GDM1 (cell line): Measurements from ENCODE around the gene PRXL2C.
A peak's percentile ranks its signal among the peaks of the same experiment; 100 is the strongest.
"Not testable (repeated sequence)": the region's sequence is repeated elsewhere in the genome, so short reads cannot be mapped to it uniquely, and the experiment has no call there.

Experiments used
- DNase-seq: peaks from one replicate; lab custom pipeline; 2025; lab: John Stamatoyannopoulos, UW

Gene PRXL2C

DNA sequence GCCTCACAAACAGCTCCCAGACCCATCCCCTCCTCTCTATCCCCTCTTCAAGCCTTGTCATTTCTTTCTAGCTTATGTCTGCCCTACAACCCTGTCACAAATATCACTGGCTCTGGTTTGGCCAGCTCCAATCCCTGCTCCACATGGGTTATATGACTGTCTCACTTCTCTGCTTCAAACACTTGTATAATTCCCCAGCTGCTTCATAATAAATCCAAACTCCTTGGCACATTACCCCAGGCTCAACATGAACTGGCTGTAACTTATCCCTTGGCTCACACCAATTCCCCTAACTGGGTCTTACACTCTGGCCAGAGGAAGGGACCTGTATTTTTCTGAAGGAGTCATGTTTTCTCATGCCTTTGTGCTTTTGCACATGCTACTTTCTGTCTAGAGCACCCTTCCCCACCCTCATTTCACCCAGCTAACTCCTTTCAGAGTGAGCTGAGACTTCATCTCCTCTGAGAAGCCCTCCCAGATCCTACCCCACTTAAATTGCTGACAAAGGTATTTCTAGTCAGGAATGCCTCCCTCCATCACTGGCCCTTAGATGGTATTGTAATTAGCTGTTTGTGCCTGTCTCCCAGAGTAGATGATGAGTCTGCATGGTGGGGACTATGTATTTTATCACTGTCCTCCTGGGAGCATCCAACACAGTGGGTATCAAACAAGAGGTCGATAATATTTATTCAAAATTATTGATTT, 5.3 kb downstream of the PRXL2C start:
- DNase-seq: no peak

DNA sequence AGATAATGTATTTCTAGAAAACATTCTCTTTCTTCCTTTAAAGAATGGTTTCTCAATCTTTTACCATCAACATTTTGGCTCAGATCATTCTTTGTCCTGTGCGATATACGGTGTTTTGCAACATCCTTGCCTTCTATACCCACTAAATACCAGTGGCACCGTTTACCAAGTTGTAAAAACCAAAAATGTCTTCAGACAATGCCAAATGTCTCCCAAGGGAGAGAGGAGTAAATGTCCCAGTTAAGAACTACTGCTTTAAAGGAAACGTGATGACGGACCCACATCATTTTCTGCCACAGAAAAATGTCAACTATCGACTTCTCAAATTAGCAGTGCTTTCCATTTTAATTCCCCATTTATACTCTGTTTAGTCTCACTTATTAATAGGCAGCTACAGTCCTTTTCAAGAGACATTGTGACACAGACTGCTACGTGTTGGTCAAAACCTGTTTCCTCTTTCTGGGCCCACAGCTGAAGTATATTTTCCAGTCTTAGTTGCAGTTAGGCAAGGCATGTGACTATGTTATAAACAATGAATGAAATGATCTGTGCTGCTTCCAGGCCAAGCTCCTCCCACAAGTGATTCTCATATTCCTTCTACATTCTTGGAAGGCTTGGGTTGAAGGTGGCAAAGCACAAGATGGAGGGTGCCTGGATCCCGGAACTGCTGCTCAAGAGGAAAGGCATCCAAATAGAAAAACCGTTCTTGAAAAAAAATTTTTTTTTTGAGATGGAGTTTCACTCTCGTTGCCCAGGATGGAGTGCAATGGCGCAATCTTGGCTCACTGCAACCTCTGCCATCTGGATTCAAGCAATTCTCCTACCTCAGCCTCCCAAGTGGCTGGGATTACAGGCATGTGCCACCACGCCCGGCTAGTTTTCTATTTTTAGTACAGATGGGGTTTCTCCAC, 8.8 kb downstream of the PRXL2C start:
- peak; percentile 14 for DNase-seq

DNA sequence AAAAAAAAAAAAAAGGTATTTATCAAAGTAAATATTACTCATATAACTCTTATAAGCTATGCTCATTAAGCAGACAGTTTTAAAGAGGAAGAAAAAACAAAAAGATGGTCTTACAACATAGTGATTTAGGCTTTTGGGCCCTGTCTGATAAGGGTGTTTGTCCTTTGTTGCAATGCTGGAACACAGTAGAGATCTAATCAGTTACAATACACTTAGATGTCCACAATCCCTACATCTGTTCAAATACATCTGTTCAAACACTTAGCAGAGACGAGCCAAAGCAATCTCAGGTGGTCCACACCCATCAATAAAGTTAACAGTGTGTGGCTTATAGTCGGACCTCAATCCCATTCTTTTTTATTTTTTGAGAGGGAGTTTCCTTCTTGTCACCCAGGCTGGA, 11.0 kb downstream of the PRXL2C start:
- no peak for DNase-seq

DNA sequence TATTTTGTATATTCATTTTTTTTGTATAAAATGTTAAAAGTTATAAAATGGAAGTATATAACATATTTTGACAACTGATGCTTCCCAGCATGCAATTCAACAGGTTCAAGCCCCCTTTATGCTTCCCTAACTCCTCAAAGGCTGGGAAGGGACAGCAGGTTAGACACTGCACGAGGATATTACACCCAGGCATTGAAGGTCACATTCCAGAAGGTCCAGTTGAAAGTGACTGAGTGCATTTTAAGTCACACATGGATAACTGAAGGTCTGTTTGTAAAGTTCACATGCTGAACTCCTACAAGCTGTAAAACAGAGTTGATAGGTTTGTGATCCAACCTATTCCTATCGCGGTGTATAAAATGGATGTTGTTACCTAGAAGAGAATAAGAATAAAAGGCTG, 13.6 kb downstream of the PRXL2C start:
- DNase-seq: no peak

DNA sequence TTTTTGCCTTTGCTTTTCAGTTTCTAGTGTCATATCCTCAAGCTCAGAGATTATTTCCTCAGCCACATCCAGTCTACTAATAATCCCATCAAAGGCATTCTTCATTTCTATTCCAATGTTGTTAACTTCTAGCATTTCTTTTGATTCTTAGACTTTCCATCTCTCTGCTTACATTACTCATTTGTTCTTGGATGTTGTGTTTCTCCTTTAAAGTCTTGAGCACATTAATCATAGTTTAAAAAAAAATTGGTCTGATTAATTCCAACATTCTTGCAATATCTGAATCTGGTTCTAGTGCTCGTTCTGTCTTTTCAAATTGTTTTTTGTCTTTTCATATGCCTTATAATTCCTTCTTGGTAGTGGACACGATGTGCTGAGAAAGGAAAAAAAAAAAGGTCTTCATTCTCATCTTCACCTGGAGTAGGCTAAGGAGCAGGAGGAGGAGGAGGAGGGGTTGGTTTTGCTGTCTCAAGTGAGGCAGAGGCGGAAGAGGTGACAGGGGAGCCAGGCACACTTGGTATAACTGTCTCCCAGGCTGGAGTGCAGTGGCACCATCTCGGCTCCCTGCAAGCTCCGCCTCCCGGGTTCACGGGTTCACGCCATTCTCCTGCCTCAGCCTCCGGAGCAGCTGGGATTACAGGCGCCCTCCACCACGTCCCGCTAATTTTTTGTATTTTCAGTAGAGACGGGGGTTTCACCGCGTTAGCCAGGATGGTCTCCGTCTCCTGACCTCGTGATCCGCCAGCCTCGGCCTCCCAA, 16.3 kb downstream of the PRXL2C start:
- DNase-seq: no peak

DNA sequence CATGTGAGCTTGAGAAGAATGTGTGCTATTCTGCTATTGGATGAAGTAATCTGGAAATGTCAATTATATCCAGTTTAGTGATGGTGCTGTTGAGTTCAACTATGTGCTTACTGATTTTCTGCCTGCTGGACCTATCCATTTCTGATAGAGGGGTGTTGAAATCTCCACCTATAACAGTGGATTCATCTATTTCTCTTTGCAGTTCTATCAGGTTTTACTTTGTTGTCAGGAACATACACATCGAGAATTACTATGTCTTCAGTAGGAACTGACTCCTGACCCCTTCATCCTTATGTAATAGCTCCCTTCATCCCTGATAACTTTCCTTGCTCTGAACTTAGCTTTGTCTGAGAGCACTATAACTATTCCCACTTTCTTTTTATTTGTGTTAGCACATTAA, 18.7 kb downstream of the PRXL2C start:
- no peak for DNase-seq

DNA sequence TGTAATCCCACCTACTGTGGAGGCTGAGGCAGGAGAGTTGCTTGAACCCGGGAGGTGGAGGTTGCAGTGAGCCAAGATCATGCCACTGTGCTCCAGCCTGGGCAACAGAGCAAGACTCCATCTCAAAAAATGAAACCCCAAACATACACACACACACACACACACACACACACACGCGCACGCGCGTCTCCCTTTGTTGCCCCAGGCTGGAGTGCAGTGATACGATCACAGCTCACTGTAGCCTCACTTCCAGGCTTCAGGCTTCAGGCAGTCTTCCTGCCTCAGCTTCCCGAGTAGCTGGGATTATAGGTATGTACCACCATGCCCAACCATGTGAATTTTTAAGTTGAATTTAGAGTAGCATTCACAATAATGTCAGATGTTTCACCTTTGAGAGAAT, 21.5 kb downstream of the PRXL2C start:
- DNase-seq: not testable (repeated sequence)

DNA sequence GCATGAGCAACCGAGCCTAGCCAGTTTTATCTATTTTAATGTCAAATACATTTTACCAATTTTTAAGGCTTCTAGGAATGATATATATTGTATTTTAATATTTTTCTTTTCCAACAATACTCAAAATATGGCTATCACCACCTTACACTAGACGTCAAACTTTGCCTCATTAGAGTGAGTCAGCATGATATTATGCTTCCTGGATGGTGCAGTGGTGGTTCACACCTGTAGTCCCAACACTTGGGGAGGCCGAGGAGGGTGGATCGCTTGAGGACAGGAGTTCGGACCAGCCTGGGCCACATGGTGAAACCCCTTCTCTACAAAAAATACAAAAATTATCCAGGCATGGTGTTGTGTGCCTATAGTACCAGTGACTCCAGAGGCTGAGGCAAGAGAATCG, 28.2 kb downstream of the PRXL2C start:
- no peak for DNase-seq

DNA sequence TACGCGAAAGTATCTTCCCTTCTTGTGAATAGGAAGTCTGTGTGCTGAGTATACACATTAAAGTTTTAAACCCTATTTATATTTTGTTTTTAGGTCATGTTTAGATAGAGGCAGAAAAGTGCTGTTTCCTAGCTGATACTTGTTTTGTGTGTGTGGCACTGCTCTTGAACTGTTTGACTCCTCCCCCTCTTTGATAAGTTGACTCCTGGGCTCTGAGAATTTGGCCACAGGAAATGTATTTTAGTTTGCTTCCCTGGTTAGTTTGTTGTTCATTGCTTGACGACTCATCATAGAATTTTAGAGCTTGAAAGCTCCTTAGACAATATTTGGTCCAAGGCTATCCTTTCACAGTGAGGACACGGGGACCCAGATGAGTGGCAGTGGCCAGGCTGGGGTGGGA, 33.5 kb downstream of the PRXL2C start:
- no peak for DNase-seq

DNA sequence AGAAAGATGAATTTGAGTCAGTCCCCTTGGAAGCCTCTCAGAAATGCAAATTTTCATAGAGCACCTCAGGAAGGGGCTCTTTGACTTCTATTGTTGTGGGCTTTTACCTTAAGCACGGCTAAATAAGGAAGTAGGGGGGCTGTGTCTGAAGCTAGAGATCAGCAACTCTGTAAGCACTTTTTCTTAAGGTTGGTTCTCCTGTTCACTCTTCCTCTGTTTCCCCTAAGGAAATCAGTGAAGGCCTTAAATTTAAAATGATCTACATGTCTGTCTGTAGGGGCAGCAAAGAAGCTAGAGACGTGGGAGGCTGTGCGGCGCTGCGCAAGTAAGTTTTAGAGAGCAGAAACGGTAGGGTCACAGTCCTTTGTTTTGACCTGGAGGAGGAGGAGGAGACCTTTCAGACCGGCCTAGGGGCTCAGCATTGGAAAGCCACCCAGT, 34.3 kb downstream of the PRXL2C start:
- no peak for DNase-seq

DNA sequence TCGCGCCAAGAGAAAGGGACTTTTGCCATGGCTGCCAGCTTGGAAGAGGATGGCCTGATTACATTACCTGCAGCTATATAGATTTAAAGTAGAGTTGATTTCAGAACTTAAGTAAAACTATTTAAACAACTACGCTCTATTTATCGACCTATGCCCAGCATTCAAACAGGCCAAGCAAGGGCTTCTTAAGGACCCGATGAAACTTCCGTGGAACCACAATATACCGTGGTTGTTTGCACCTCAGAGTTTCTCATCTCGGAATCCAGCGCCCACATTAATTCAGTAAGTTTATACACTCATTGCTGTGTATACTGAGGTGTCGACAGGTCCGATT, 35.0 kb downstream of the PRXL2C start:
- no peak for DNase-seq

DNA sequence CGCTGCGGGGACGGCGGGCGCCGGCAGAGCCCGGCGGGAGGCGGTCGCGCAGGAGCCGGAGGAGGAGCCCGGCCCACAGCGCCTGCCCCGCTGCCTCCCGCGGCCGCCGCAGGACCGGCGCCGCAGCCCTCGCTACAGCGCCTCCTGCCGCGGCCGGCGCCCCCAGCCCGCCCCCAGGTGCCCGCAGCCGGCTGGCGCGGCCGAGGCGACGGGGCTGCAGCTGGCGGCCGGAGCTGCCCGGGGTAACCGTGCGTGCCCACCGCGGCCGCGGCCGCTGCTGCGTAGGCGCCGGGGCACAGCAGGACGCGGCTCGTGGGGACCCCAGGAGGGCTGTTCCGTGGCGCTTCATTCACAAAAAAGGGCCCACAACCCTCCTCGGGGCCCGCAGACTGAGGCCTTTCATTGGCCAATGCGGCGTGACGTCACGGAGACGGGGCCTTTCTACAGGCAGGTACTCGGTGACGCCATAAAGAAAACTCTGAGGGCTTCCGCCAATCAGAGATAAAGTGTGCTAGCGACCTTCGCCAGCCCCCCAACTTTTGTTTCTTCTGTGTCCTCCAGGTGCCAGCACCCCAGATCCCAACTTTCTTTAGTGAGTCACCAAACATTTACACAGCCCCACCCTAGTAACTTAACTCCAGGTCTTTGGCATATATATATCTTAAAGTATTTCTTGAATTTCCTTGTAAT, 35.5 kb downstream of the PRXL2C start, which contains the start of gene CDC14B:
Gene CDC14B (minus strand): TSS at position 353 of the 690 bp plus-strand sequence. CDS start 465 bp downstream, outside the sequence.
- no peak for DNase-seq

DNA sequence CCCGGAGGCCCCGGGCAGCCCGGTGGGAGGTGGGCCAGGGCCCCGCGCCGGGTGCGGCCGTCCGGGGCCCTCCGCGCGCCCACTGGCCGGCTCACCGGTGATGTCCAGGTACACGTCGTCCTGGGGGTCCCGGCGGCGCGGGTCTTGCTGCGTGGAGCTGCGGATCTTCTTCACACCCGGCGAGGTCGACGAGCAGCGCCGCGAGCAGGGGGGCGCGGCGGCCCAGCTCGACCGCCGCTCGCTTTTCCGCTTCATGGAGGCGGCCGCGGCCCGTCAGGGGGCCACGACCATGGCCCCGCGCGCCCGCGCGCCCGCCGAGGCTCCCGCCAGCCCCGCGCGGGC, 36.0 kb downstream of the PRXL2C start:
- no peak for DNase-seq

DNA sequence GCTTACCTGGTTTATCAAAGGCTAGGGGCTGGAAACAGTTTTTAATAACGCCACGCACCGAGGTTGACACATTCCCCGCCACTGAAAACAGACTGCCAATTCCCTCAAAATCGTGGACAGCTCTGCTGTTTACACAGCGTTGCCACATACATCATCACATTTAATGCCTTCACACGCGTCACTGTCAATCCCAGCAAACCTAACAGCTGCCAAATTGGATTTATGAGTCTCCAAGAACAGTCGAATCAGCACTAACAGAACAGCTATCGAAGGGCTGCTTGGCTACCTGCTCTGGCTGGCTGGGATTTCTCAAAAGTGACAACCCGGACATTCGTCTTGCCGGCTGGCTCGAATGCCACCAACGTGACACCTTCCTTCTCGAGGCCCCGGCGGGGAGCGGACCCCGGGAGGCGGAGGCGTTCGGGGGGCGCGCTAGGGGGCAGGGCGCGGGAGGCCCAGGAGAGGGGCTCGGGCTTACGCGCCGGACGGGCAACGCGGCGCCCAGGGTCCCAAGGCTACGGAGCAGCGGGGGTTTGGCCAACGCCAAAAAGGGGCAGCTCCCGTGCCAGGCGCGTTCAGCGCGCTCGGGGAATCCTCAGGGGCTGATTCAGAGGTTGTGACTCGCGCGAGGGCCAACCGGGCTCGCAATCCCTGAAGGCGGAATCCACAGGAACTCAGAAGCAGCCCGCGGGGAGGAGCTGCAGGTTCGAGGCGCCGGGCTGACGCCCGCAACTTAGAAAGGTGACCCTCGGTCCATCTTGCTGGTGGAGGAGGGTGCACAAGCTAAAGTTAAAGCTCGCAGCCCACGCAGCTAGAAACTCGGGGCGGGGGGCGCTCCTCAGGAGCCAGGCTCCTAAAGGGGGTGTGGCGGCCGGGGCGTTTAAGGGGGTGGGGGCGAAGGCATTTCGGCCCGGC, 36.7 kb downstream of the PRXL2C start:
- DNase-seq: no peak

DNA sequence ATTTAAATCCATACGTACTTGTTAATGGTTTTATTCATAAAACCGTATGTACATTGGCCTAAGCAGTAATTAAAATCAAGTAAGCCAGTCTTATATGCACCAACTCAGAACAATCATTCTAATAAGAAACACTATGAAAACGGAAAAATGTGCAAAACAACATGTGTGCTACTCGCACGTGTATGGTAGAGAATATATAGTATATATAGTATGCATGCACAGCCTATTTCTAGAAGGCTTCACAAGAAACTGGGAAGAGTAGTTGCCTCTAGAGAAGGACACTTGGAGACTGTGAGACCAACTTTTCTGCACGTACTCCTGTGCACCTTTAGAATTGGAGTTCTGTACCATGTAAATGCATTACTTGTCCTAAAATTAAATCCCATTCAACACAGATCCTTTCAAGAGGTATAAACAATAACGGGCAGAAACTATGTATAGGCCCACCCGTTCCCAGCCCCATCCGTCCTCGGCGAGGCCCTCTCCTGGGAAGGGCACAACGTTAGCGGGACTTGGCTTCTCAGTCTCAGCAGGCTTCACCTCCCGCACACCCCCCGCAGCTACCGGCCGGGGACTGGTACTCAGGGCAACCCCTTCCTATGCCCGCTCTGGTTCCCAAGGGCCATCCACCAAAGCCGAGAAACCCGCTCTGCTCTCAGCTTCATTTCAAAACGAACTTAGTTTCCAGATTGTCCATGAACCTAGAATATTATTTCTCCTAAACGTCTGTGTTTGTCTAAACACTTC, 37.5 kb downstream of the PRXL2C start:
- DNase-seq: no peak

DNA sequence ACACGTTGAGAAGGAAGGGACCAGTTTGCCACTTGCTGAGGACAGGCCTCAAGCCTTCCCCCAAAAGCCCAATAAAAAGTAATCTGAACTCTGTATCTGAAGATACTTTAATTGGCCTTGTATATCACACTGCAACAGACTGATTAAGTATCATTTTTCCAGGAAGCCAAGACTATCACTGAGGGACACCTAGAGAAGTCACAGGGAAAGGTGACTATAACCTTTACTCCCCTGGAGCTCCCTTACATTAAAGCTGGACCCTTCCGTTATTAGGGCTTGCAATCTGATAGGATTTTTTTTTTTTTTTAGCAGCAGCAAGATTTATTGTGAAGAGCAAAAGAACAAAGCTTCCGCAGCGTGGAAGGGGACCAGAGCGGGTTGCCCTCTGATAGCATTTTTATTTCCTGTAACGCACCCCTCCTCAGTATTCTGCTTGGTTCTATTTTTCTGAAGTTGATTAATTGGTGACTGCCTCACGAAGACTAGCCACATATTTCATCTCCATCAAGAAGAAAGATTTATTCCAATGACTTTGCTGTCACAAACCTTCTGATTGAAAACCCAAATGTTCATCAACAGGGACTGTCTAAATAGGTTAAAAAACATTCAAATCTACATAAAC, 38.2 kb downstream of the PRXL2C start:
- no peak for DNase-seq

DNA sequence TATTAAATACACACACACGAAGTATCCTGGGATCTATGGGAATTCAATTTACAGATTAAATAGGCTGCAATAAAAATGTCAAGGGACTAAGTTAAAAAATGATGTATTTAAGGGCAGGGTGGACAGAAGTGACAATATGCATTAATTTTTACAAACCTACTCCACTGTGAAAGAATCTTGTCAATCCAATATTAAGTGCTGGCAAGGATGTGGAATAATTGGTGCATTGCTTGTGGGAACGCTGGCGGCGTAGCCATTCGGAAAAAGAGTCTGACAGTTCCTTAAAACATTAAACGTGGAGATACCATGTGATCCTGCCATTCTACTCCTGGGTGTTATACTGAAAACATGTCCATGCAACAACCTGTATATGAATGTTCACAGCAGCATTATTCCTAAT, 39.7 kb downstream of the PRXL2C start:
- DNase-seq: no peak

DNA sequence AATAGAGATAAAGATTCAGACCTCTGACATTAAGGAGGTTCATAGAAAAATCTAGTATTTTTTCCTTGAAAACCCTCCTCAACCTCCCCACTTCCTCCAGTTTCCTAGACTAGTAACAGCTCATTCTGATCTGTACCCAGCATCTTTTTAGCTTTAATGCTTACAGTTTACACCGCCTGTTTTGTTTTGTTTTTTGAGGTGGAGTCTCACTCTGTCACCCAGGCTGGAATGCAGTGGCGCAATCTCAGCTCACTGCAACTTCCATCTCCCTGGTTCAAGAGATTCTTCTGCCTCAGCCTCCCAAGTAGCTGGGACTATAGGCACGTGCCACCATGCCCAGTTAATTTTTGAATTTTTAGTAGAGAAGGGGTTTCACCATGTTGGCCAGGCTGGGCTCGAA, 40.5 kb downstream of the PRXL2C start:
- not testable (repeated sequence) for DNase-seq

DNA sequence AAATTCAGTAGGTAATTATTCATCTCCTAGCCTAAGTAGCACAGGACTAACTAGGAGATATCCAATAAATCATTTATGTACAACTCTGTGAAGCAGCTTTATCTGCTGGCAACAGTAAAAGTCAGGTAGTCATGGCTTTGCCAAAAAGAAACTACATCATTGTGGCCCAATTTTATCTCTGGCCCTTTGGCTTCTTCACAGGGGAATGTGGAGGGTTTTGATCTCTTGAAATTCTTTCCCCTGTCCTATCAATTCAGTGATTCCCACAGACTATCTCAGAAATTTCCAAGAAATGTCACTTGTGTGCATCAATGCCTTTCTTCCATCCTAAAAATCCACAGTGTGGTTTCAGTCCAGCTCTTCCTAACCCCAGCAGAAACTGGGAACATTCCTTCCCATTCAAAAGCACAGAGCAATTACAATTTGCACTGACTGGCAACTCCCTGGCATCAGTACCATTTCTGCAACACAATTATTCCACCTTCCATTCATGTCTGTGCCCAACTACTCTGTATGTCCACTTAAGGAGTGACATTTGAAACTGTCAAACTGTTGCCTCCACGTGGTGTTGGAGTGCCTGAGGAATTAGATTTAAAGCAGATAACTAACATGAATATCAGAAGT, 42.0 kb downstream of the PRXL2C start:
- DNase-seq: no peak
